Transverse colon (tissue), 4 donors: Measurements from ENCODE around the gene PACSIN2. TPM values are rescaled to one million over a fixed set of nuclear protein-coding genes. Genes with fewer than 3 reads are reported as not detected.
"Not testable (repeated sequence)": the region's sequence is repeated elsewhere in the genome, so short reads cannot be mapped to it uniquely, and the experiment has no call there.

ENCODE experiments used
- DNase-seq: peaks from one replicate; pipeline ENCODE4 v3.0.0-alpha.2; 2019
- H3K27ac ChIP-seq, 4 donors: fragments of 200-600 bp; sonication (generic); 2 replicates each; pipeline ENCODE4 v1.5.1; 2016 to 2018; ENCODE audit warnings: inconsistent platforms in 4 of 4
- H3K27me3 ChIP-seq: fragments of 200-600 bp; sonication (generic); 2 replicates; pipeline ENCODE4 v1.5.1; 2017; ENCODE audit warnings: inconsistent platforms
- H3K36me3 ChIP-seq, 4 donors: fragments of 200-600 bp; sonication (generic); 2 replicates each; pipeline ENCODE4 v1.5.1; 2017 to 2019; ENCODE audit warnings: inconsistent platforms in 4 of 4
- H3K4me1 ChIP-seq, 4 donors: fragments of 200-600 bp; sonication (generic); 2 replicates each; pipeline ENCODE4 v1.5.1; 2017 to 2020; ENCODE audit warnings: inconsistent platforms in 4 of 4
- H3K4me3 ChIP-seq, 4 donors: fragments of 200-600 bp; sonication (generic); 1 replicate in 1 of 4; 2 replicates in 3 of 4; pipeline versions ENCODE4 v1.5.1 to v1.6.1; 2017 to 2019; ENCODE audit warnings: inconsistent platforms in 4 of 4
- H3K9me3 ChIP-seq, 2 donors: fragments of 200-600 bp; sonication (generic); 2 replicates each; pipeline ENCODE4 v1.5.1; 2017 to 2019; ENCODE audit warnings: inconsistent platforms in 2 of 2
- EP300 ChIP-seq: sonication (generic); formaldehyde crosslinking; IDR thresholded peaks from one replicate; pipeline ENCODE4 v1.6.1; 2017; ENCODE audit warnings: antibody characterized with exemption, low read depth
- POLR2A ChIP-seq: fragments of 450-650 bp; IDR thresholded peaks from one replicate; pipeline ENCODE4 v1.6.1; 2016; ENCODE audit warnings: antibody characterized with exemption, mild to moderate bottlenecking, moderate library complexity
- POLR2AphosphoS5 ChIP-seq, 3 donors: sonication (generic); formaldehyde crosslinking; IDR thresholded peaks; one replicate each; pipeline ENCODE4 v1.6.1; 2016; ENCODE audit warnings: antibody characterized with exemption in 3 of 3
- WGBS, 2 donors: methylation state at CpG; one replicate each; pipeline ENCODE4 v1.1.5; 2018; ENCODE audit warnings: low coverage in 1 of 2; 5-methylcytosine and 5-hydroxymethylcytosine counted together
- in situ Hi-C, 4 donors: fragments of 200-750 bp; cut with MboI; loops; one replicate each; pipeline versions ENCODE4 v1.15.0 to v1.15.1; 2017; ENCODE audit warnings: low sequenced_read_pairs in 3 of 4, low pct_ligation_motif_present in 1 of 4, low pct_unique_long_range_greater_than_20kb in 1 of 4
- intact Hi-C: fragments of 100-400 bp; cut with DNase I; formaldehyde crosslinking; loops from one replicate; pipeline ENCODE4 v1.15.1; 2023; ENCODE audit warnings: low total_unique reads
- total RNA-seq, 4 donors: library from RNA; depleted of rRNA; stranded (reverse); fragments of >200 nt; gene quantifications; one replicate each; pipeline ENCODE4 v1.1.0, GENCODE V29; 2016
- TF ChIP-seq, protein P1 (sequence below), 5 experiments: fragments of 200-600 bp in 3 of 5; fragments of 450-650 bp in 2 of 5; sonication (generic) in 3 of 5; IDR thresholded peaks; 1 replicate in 2 of 5; 2 replicates in 3 of 5; pipeline ENCODE4 v1.5.1; 2016 to 2017; ENCODE audit warnings: antibody characterized with exemption in 5 of 5, inconsistent platforms in 3 of 5, mild to moderate bottlenecking in 2 of 5, moderate library complexity in 1 of 5

Gene PACSIN2
- total RNA-seq, 4 donors from 2014 or later, result 53.9 to 250 (median 198) TPM

DNA sequence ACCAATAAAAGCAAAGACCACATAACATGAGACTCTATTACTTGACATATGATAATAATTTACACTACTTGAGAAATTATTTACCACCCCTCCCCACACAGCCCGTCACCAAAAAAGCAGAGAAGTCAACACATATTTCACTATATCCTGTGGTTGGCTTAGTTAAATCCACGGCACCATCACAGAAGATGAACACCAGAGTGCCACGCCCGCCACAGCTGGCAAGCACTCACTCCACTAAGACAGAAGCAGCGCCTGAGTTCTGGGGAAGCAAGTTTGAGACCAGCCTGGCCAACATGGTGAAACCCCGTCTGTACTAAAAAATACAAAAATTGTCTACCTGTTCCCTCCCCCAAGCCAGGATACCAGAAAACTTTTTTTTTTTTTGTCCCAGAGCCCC is 53.1 kb downstream of the PACSIN2 start:
- Histone ChIP-seq H3K9me3 (no peaks in the 10 kb centered on the region), H3K36me3 (no peaks in the 10 kb centered on the region), H3K27me3 (no peaks in the 10 kb centered on the region), H3K4me3 (no peak overlapping the region), H3K4me1 (peaks cover 33 to 82% (median 49%) of the 10 kb centered on the region in 4 donors), H3K27ac (peak overlapping the region; percentile 33 to 75 (median 62))
- intact Hi-C loops (no loop called here), in situ Hi-C loops (no loop called here)
- DNase-seq, result no peak
- 47 to 68% methylated on average over 3 to 6 of the region's 6 CpGs for WGBS, 2 donors
- TF ChIP-seq POLR2A (no peak), EP300 (no peak), POLR2AphosphoS5 (IDR thresholded peaks at IDR 0.05) (no peak)
- TF ChIP-seq, protein P1, sequence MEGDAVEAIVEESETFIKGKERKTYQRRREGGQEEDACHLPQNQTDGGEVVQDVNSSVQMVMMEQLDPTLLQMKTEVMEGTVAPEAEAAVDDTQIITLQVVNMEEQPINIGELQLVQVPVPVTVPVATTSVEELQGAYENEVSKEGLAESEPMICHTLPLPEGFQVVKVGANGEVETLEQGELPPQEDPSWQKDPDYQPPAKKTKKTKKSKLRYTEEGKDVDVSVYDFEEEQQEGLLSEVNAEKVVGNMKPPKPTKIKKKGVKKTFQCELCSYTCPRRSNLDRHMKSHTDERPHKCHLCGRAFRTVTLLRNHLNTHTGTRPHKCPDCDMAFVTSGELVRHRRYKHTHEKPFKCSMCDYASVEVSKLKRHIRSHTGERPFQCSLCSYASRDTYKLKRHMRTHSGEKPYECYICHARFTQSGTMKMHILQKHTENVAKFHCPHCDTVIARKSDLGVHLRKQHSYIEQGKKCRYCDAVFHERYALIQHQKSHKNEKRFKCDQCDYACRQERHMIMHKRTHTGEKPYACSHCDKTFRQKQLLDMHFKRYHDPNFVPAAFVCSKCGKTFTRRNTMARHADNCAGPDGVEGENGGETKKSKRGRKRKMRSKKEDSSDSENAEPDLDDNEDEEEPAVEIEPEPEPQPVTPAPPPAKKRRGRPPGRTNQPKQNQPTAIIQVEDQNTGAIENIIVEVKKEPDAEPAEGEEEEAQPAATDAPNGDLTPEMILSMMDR (IDR thresholded peaks at IDR 0.05), result no peak

DNA sequence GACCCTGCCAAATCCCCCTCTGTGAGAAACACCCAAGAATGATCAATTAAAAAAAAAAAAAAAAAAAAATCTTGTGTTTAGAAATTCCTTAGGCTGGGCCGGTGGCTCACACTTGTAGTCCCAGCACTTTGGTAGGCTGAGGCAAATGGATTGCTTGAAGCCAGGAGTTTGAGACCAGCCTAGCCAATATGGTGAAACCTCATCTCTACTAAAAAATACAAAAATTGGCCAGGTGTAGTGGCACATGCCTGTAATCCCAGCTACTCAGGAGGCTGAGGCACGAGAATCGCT is 53.6 kb downstream of the PACSIN2 start:
- H3K36me3 ChIP-seq, DNase-seq, in situ Hi-C loops, intact Hi-C loops, H3K9me3 ChIP-seq, H3K4me3 ChIP-seq, H3K27me3 ChIP-seq: not testable (repeated sequence)
- WGBS, 2 donors, result 43 to 87% methylated on average over 1 to 3 of the region's 3 CpGs
- peak overlapping the region; percentile 33 to 75 (median 62) for H3K27ac ChIP-seq
- peaks cover 33 to 79% (median 47%) of the 10 kb centered on the region in 4 donors for H3K4me1 ChIP-seq

DNA sequence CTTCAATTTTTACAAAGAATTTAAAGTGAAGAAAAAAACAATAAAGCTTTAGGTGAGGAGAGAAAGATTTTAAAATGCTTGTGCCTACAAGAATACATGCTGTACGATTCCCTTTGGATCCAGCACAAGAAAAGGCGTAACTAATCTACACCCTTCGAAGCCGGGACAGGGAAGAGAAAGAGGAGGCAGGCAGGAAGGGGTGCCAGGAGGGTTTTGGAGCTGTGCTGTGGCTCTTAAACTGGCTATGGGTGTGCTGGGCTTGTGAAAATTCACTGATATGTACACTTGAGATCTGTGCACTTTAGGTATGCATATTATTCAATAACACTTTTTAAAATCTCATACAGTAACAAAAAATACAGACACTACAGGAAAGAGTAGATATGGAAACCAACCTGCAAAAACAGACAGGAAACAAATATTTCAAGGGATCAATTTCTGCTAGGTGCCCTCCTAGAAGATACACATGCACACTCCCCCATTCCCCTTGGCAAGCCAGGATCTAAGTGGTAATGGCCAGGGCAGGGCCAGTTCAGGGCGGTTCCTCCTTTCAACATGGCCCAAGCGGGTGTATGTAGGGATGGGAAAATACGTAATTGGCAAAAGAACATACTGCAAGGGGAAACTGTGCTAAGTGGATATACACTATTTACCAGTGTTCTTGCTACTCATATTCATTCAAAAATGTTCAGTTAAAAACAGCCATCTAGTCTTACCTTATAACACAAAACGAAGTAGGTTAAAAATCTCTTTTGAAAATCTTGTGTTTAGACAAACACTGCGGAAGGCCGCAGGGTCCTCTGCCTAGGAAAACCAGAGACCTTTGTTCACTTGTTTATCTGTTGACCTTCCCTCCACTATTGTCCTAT is 54.2 kb downstream of the PACSIN2 start:
- Histone ChIP-seq H3K36me3 (no peaks in the 10 kb centered on the region), H3K4me3 (no peak overlapping the region), H3K4me1 (peaks cover 33 to 74% (median 44%) of the 10 kb centered on the region in 4 donors), H3K9me3 (no peaks in the 10 kb centered on the region), H3K27ac (peak overlapping the region; percentile 51 to 76 (median 70)), H3K27me3 (no peaks in the 10 kb centered on the region)
- in situ Hi-C loops (no loop called here), intact Hi-C loops (no loop called here)
- no peak for TF ChIP-seq EP300
- TF ChIP-seq, protein P1 (IDR thresholded peaks at IDR 0.05), result no peak
- no peak for DNase-seq
- 74 to 83% methylated on average over 6 to 10 of the region's 10 CpGs for WGBS, 2 donors

DNA sequence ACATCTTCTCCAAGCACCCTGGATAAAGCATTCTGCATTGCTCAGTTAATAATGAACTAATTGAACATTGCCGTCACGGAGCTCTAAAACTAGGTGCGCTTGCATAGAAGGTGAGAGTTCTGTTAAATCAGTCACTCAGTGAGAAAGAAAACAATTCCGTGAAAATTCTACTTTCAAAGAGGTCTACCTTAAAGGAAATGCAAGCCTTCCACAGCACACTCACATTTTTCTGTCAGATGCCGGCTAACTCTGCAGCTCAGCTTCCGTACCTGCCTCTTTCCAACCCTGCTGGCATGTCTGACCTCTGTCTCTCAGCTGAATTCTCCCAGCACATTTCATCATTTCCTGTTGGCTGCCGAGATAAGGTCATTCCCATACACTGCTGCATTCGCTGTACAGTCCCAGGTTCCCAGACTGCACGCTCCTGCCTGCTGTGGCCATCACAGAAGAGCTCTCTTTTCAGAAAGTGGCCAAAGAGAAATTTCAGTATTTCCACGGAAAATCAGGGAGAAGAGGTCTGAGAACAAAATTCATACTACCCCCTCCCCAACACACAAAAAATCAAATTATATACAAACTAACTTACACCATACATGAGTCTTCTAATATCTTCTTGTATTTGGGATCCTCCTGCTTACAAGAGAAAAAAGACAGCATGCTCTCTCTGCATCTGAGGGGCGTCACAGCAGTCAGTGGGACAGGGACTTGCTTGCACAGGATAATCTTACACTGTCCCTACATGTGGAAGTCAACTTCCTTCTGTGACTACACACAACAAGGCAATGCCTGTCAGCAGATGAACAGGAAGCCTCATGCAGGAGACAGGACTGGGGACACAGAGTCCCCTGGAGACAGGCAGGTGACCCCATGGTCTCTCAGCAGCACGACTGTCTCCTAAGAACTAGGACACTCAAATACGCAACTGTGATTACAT is 55.1 kb downstream of the PACSIN2 start:
- in situ Hi-C loops (no loop called here), intact Hi-C loops (no loop called here)
- Histone ChIP-seq H3K9me3 (no peaks in the 10 kb centered on the region), H3K27ac (peak overlapping the region; percentile 51 to 76 (median 70)), H3K27me3 (no peaks in the 10 kb centered on the region), H3K4me3 (peak overlapping the region in 1 of 4 donors; percentile 8), H3K36me3 (no peaks in the 10 kb centered on the region), H3K4me1 (peaks cover 33 to 73% (median 42%) of the 10 kb centered on the region in 4 donors)
- 33 to 45% methylated on average over 9 to 13 of the region's 13 CpGs for WGBS, 2 donors
- DNase-seq, result peak; percentile 62
- TF ChIP-seq EP300 (no peak), POLR2AphosphoS5 (IDR thresholded peaks at IDR 0.05) (peak; percentile 42 to 66 (median 45)), POLR2A (peak; percentile 25)
- TF ChIP-seq, protein P1 (IDR thresholded peaks at IDR 0.05), result no peak
